22Rv1 (cell line): ENCODE data around the gene SLC2A4.
A peak's percentile ranks its signal among the peaks of the same experiment; 100 is the strongest.

Experiments
- H3K27ac ChIP-seq: fragments of 450-650 bp; 2 replicates; pipeline ENCODE4 v1.5.1; 2017
- ZFX ChIP-seq: fragments of 450-650 bp; IDR thresholded peaks from 2 replicates; pipeline ENCODE4 v1.6.1; 2017; ENCODE audit warnings: antibody characterized with exemption, borderline replicate concordance
- TF ChIP-seq, protein P1 (sequence below): fragments of 450-650 bp; IDR thresholded peaks from 2 replicates; pipeline ENCODE4 v1.5.1; 2017; ENCODE audit warnings: mild to moderate bottlenecking

The SLC2A4 gene

DNA sequence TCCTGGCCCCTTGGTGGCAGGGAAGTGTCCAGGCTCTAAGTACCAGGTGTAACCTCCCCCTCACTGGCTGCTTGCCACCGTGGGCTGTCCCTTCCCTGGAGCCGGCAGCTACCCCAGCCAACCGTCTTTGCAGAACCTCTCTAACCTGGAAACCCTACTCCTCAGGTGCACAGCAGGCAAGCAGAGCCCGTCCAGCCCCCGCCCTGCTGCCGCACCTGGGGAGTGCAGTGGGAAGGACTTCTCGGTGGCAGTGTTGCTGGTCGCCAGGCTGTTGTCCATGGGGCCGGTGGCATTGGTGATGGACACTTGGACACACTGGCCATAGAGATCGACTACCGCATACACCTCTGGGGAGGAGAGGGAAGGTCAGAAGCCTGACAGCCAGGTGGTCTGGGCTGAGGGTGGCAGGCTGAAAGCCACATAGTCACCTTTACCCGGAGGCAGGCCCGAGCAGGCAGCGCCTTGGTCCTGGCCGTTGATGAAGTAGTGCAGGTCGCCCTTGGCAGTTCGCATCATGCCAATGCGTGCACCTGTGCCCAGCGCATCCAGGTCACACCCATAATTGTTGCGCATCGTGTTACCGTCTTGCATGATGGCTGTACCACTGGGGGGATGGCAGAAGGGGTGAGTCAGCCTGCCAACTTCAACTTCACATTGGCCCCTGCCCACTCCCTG, 41.1 kb downstream of the SLC2A4 start:
- no peak for TF ChIP-seq ZFX
- H3K27ac ChIP-seq, result no peak overlapping the region

- H3K27ac ChIP-seq, result no peak overlapping the region
- TF ChIP-seq, protein P1, sequence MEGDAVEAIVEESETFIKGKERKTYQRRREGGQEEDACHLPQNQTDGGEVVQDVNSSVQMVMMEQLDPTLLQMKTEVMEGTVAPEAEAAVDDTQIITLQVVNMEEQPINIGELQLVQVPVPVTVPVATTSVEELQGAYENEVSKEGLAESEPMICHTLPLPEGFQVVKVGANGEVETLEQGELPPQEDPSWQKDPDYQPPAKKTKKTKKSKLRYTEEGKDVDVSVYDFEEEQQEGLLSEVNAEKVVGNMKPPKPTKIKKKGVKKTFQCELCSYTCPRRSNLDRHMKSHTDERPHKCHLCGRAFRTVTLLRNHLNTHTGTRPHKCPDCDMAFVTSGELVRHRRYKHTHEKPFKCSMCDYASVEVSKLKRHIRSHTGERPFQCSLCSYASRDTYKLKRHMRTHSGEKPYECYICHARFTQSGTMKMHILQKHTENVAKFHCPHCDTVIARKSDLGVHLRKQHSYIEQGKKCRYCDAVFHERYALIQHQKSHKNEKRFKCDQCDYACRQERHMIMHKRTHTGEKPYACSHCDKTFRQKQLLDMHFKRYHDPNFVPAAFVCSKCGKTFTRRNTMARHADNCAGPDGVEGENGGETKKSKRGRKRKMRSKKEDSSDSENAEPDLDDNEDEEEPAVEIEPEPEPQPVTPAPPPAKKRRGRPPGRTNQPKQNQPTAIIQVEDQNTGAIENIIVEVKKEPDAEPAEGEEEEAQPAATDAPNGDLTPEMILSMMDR, result peak; percentile 90
- TF ChIP-seq ZFX, result no peak
Observed at GRCh38 chr17:7323731-7324437, 42.4 kb downstream of the SLC2A4 start.

DNA sequence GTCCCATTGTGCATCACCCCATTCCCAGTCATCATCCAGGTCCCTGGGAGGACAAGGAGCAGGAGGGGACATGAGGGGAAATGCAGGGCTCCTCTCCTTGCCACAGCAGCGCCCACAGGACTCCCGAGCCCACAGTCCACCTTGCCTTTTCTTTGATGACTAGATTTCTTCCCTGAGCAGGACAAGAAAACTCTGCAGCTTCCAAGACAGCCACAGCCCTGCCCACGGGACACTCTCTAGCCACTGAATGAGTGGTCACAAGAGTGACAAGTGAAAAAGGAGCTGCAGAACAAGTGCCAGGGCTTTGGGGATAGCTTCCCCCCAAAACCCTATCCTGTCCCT, 42.9 kb downstream of the SLC2A4 start:
- H3K27ac ChIP-seq, result no peak overlapping the region
- TF ChIP-seq, protein P1, result peak; percentile 71
- no peak for TF ChIP-seq ZFX

GRCh38 chr17:7325031-7325528, 43.6 kb downstream of the SLC2A4 start:
- no peak overlapping the region for H3K27ac ChIP-seq
- TF ChIP-seq, protein P1, result no peak
- TF ChIP-seq ZFX, result no peak

GRCh38 chr17:7326186-7326585, 44.7 kb downstream of the SLC2A4 start:
- TF ChIP-seq, protein P1, result no peak
- TF ChIP-seq ZFX, result no peak

DNA sequence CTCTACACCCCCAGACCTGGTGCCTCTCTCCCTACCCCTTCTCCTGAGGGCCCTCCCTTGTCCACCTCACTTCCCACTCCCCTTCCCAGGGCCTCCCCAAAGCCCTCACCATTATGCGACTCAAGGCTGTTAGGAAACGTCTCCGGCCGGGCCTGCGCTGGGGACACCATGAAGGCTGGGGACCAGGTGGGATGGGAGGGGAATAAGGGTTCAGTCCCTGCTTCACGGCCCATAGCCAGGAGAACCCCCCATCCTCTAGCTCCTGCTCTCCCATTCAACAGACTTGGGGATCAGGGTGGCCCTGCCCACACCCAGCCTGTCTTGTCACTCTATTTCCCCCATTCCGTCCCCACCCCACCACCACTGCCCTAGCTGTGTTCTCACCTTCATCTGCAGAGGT, 45.5 kb downstream of the SLC2A4 start:
- no peak overlapping the region for H3K27ac ChIP-seq
- no peak for TF ChIP-seq ZFX
- TF ChIP-seq, protein P1, result no peak

More at GRCh38 chr17:7326186-7326585, 44.7 kb downstream of the SLC2A4 start:
- H3K27ac ChIP-seq, result no peak overlapping the region

- TF ChIP-seq, protein P1, result no peak
- no peak for TF ChIP-seq ZFX
- H3K27ac ChIP-seq, result no peak overlapping the region
Observed at GRCh38 chr17:7327501-7327900, 46.0 kb downstream of the SLC2A4 start.

- peak overlapping the region; percentile 85 for H3K27ac ChIP-seq
- TF ChIP-seq ZFX, result no peak
- TF ChIP-seq, protein P1, result no peak
Observed at GRCh38 chr17:7328009-7328408, 46.5 kb downstream of the SLC2A4 start.
